HG02678 (cell line): ENCODE measurements around the gene HAPLN1.

ENCODE experiments used
- ATAC-seq: cut with Tn5 transposase; IDR thresholded peaks from one replicate; pipeline ENCODE4 v1.9.1; 2021; ENCODE audit warnings: mild to moderate bottlenecking, moderate library complexity; ENCODE audit not compliant: unreplicated experiment

HAPLN1 gene

GRCh38 chr5:83645936-83646335, 74.7 kb downstream of the HAPLN1 start:
- ATAC-seq: no peak

- ATAC-seq: no peak
These were observed 76.4 kb downstream of the HAPLN1 start for GRCh38 chr5:83644301-83644700.

DNA sequence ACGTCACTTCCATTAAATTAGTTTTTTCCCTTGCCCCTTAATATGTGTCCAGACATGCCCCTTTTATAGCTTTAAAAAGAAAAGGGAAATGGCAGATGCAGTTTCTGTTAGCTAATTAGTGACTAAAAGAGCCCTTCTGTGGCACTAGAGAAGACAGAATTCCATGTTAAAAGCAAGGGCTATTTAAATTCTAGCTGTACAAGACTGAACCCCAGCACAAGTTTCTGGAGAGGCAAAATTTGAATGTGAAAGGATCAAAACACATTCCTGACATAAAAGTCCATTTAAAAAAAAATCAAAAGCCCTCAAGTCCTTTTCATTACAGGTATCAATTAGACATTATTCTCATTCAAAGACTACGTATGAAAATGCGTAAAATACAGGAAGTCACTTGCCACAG, 78.7 kb downstream of the HAPLN1 start:
- no peak for ATAC-seq

DNA sequence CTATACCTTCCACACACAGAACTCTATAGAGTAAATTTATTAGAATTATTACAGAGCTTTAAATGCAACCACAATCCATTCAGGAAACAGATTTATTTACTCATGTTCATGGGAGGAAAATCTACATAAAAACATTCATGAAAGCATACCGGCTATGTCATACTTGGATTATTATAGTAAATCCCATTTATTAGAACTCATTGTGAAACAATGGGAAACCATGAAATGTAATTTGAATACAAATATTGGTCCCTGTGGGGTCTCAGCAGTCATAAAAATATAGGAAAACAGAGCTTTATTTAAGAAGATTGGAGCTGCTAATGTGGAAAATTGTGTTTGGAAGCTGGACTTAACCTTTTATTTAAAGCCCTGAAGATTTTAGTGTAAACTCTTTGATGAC, 80.7 kb downstream of the HAPLN1 start:
- ATAC-seq: no peak

GRCh38 chr5:83636156-83636555, 84.5 kb downstream of the HAPLN1 start:
- ATAC-seq: no peak

DNA sequence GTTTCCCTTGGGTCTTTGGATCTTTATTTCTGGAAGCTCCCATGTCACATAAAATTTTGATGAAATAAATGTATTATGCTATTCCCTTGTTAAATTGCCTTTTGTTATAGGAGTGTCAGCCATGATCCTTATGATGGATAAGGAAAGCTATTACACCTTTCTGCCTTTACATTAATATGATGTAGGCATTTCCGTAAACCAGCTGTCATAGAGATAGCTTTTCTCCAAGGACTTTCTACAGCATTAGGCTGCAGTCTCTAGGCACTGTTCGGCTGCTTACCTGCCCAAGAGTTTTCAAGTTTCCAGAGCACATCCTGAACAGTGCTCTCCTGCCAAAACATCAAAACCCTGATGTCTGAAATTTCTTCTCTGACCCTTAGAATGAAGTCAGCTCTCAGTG, 87.4 kb downstream of the HAPLN1 start:
- ATAC-seq: no peak

DNA sequence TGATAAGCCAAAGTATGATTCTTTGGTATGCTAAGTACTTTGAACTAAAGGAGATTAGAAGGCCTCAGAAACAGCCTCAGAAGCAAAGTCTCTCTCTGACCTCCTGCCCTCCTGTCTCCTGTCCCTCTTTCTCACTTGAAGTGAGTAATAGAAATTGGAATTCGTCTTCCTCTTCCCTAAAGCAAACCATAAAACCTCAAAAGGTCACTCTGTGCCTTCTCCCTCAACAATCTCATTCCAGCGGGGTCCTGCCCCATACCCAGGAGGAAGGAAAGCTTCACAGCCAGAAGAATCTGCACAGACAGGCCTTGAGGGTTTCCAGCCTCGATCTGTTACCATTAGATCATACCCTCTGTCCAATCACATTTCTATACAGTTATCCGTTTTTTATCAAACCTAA, 87.8 kb downstream of the HAPLN1 start:
- no peak for ATAC-seq

- no peak for ATAC-seq
These were observed 92.3 kb downstream of the HAPLN1 start for GRCh38 chr5:83628360-83628759.

DNA sequence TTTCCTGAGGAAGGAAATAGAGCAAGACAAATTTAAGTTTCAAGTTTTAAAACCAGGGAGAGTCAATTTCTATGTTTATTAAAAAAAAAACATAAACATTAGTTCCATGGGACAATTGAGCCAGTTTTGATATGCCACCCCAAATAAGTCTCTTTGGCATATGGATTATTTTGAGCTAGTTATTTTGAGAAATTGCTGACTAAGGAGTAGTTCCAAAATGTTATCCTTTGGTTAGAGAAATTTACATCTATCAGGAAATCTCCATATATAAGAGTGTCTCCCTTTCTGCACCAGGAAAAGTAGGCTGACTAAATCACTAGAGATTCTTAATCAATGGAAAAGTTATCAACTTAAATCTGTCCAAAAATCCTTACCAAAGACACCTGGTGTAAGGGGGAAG, 105.8 kb downstream of the HAPLN1 start:
- ATAC-seq: no peak

GRCh38 chr5:83608122-83608521, 112.5 kb downstream of the HAPLN1 start:
- ATAC-seq: no peak

DNA sequence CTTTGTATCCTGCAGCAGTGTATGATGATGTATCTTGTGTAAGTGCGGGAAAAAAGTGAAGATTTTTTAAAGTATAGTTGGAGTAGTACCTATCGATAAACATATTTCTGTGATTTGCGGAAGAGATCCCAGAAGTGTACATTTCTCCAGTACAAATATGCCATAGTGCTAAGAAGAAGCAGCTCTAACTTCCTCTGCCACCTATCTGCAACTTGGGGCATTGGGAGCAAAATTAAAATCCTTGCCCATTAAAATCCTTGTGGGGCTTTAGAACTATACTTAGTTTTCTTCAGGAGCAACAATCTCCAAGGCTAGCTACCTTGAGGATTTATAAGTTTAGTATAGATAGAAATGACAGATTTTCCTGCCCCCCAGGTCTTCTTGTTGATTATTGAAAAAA, 125.4 kb downstream of the HAPLN1 start:
- ATAC-seq: no peak

GRCh38 chr5:83590966-83591365, 129.7 kb downstream of the HAPLN1 start:
- no peak for ATAC-seq

DNA sequence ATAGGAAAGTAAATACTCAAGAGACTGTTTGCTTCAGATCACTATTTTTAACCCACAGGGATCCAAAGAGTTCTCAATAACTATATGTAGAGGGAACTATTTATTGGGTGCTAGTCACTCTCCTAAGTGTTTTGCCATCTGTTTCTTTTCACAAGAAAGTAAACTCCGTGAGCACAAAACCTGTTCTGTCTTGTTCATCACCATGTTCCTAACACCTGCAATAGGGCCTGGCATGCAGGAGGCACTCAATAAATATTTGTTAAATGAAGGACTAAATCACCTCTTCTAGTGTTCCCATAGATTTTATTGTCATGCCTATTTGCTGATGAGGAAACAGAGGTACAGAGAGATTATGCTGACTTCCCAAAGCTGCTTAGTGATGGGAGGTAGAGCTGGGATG, 130.9 kb downstream of the HAPLN1 start:
- ATAC-seq: no peak
